Heart left ventricle (tissue), 16 donors: ENCODE measurements around the gene RASGEF1B. TPM values are rescaled to one million over a fixed set of nuclear protein-coding genes. Genes with fewer than 3 reads are reported as not detected.

ENCODE experiments used
- ATAC-seq, 4 donors: fragments of 200-7000 bp; cut with Tn5 transposase; one replicate each; pipeline ENCODE4 v1.9.1; 2020 to 2022; ENCODE audit warnings: moderate library complexity in 4 of 4, mild to moderate bottlenecking in 3 of 4, moderate number of reproducible peaks in 1 of 4
- DNase-seq, 5 donors: peaks; one replicate each; pipeline ENCODE4 v3.0.0-alpha.2; 2020
- H3K27ac ChIP-seq, 12 donors: fragments of 200-600 bp; sonication (generic) in 4 of 12; one replicate each; pipeline versions ENCODE4 v1.5.0 to v1.8.0; 2016 to 2022; ENCODE audit warnings: mild to moderate bottlenecking in 2 of 12
- H3K27me3 ChIP-seq, 9 donors: fragments of 200-600 bp; sonication (generic) in 2 of 9; one replicate each; pipeline versions ENCODE4 v1.5.1 to v1.8.0; 2016 to 2022; ENCODE audit warnings: mild to moderate bottlenecking in 3 of 9
- H3K36me3 ChIP-seq, 9 donors: fragments of 200-600 bp; sonication (generic) in 2 of 9; one replicate each; pipeline versions ENCODE4 v1.5.0 to v1.8.0; 2018 to 2022; ENCODE audit warnings: mild to moderate bottlenecking in 2 of 9
- H3K4me1 ChIP-seq, 12 donors: fragments of 200-600 bp; sonication (generic) in 4 of 12; one replicate each; pipeline versions ENCODE4 v1.5.0 to v1.8.0; 2016 to 2022; ENCODE audit warnings: mild to moderate bottlenecking in 3 of 12
- H3K4me3 ChIP-seq, 12 donors: fragments of 200-600 bp; sonication (generic) in 4 of 12; one replicate each; pipeline versions ENCODE4 v1.5.0 to v1.8.0; 2017 to 2022; ENCODE audit warnings: mild to moderate bottlenecking in 9 of 12, moderate library complexity in 4 of 12
- H3K9me3 ChIP-seq, 12 donors: fragments of 200-600 bp; sonication (generic) in 4 of 12; one replicate each; pipeline versions ENCODE4 v1.5.0 to v1.8.0; 2016 to 2022; ENCODE audit warnings: mild to moderate bottlenecking in 1 of 12
- POLR2A ChIP-seq, 2 donors: fragments of 450-650 bp; IDR thresholded peaks; one replicate each; pipeline ENCODE4 v1.6.1; 2017; ENCODE audit warnings: antibody characterized with exemption in 2 of 2, mild to moderate bottlenecking in 2 of 2, moderate library complexity in 2 of 2
- WGBS, 4 donors: extraction: QIAGEN DNeasy Blood & Tissue Kit in 2 of 4; methylation state at CpG; one replicate each; pipeline versions ENCODE4 v1.1.5 to v1.1.7; 2013 to 2018; 5-methylcytosine and 5-hydroxymethylcytosine counted together
- intact Hi-C, 10 donors: fragments of 100-400 bp; cut with DNase I; formaldehyde crosslinking; loops; one replicate each; pipeline versions ENCODE4 v1.11.1 to v1.14.2; 2022
- polyA plus RNA-seq, 2 donors: library from polyadenylated mRNA; stranded (reverse); fragments of 200-250 nt; gene quantifications; one replicate each; pipeline ENCODE4 v1.2.3, GENCODE V29; 2013
- total RNA-seq, 9 donors: library from RNA; depleted of rRNA in 2 of 9; stranded (reverse); fragments of >200 nt in 2 of 9; fragmentation: NEBNext Ultra II Directional in 3 of 9; extraction: Animal tissue kit (Norgen Biotek cat#: 25700) in 3 of 9; gene quantifications; one replicate each; pipeline versions ENCODE4 v1.1.0 to v1.2.4, GENCODE V29; 2016 to 2023
- TF ChIP-seq, protein P1 (sequence below), 12 donors: fragments of 200-600 bp; sonication (generic) in 4 of 12; IDR thresholded peaks; one replicate each; pipeline versions ENCODE4 v1.5.0 to v1.8.0; 2018 to 2022; ENCODE audit warnings: antibody characterized with exemption in 12 of 12, mild to moderate bottlenecking in 5 of 12
- donor health status: ischemic (EF 13 %, LVEDD 7.1; RV severe dilation, severe dysfunction).
- donor health status: healthy with polysubstance abuse.
- donor health status: DM: no; HTN: yes; CAD: no.
- donor health status: DM: no; HTN: no; CAD: no.
- donor health status: ischemic (EF 25% LVEDD 6.9; RV normal size, moderate dysfunction).
- donor health status: ischemic (EF 25% LVEDD 5.7; RV mildly dilated, moderate dysfunction).
- donor health status: healthy.
- donor health status: DM: yes; HTN: yes; CAD: no.
- donor health status: ischemic (EF 35%, LVEDD 5.7; RV mildly dilated, moderate dysfunction).
- donor health status: nonischemic (EF 11% LVEDD 7.7; RV severe dilation, severe dysfunction).
- donor health status: DM: yes; HTN: yes; CAD: no.
- donor health status: PGD.
- donor health status: ischemic (EF 29% LVEDD 5.4; RV normal size, mild dysfunction).
- donor health status: nonischemic (EF 23%, LVEDD 6.1; RV moderate dilation, normal function).

Gene RASGEF1B
- total and polyA plus RNA-seq, 11 donors: 1.5 to 11.9 (median 2.9) TPM

DNA sequence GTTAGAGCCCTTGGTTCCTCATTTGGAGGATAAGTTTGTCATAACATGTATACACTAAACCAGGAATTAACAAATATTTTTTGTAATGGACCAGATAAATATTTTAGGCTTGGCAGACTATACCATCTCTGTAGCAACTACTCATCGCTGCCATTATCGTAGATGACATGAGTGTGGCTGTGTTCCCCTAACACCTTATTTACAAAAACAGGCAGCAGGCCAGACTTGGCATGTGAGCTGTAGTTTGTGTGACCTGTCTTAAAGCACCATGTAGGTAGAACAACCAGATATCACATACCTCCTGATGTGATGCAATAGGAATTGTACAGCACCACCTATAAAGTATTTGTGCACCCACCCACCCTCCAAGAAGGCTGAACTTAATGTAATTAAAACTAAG lies 82.0 kb downstream of the RASGEF1B start:
- Histone ChIP-seq H3K4me3 (no peak overlapping the region), H3K4me1 (no peaks in the 10 kb centered on the region), H3K9me3 (peaks cover 0 to 4% (median 0%) of the 10 kb centered on the region in 12 donors), H3K36me3 (no peaks in the 10 kb centered on the region), H3K27me3 (no peaks in the 10 kb centered on the region), H3K27ac (no peak overlapping the region)
- intact Hi-C loops: no loop called here
- DNase-seq (no peak), ATAC-seq (no peak)
- TF ChIP-seq POLR2A (IDR thresholded peaks at IDR 0.05): no peak
- TF ChIP-seq, protein P1, sequence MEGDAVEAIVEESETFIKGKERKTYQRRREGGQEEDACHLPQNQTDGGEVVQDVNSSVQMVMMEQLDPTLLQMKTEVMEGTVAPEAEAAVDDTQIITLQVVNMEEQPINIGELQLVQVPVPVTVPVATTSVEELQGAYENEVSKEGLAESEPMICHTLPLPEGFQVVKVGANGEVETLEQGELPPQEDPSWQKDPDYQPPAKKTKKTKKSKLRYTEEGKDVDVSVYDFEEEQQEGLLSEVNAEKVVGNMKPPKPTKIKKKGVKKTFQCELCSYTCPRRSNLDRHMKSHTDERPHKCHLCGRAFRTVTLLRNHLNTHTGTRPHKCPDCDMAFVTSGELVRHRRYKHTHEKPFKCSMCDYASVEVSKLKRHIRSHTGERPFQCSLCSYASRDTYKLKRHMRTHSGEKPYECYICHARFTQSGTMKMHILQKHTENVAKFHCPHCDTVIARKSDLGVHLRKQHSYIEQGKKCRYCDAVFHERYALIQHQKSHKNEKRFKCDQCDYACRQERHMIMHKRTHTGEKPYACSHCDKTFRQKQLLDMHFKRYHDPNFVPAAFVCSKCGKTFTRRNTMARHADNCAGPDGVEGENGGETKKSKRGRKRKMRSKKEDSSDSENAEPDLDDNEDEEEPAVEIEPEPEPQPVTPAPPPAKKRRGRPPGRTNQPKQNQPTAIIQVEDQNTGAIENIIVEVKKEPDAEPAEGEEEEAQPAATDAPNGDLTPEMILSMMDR (IDR thresholded peaks at IDR 0.05): no peak
- WGBS, 4 donors: 53 to 70% (median 57%) methylated on average over 2 of the region's 2 CpGs

DNA sequence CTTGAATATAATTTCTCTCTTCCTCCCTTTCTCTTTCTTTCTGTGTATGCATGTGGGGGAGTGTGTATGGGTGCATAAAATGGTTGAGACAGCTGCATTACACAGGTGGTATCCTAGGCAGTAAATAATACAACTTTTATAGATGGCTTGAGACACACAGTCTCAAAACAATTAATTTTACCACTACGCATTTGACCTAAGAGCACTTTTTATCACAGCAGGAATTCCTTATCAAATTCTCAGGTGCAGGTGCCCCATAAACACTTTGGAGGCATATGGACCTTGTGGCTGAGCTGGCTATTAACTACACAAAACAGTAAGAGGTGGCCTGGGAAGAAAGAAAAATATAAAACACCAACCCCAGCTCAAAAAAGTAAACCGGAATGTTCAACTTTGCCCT lies 91.3 kb downstream of the RASGEF1B start:
- intact Hi-C loops: no loop called here
- no peak for DNase-seq
- no peak for ATAC-seq
- H3K27me3 ChIP-seq: peaks cover 0 to 9% (median 0%) of the 10 kb centered on the region in 9 donors
- no peak overlapping the region for H3K27ac ChIP-seq
- TF ChIP-seq POLR2A (IDR thresholded peaks at IDR 0.05): no peak
- TF ChIP-seq, protein P1 (IDR thresholded peaks at IDR 0.05): no peak
- H3K4me1 ChIP-seq: no peaks in the 10 kb centered on the region
- whole genome bisulfite sequencing, 4 donors: 79 to 91% (median 83%) methylated on average over 2 of the region's 2 CpGs
- peaks cover 0 to 8% (median 0%) of the 10 kb centered on the region in 12 donors for H3K9me3 ChIP-seq
- H3K36me3 ChIP-seq: no peaks in the 10 kb centered on the region
- H3K4me3 ChIP-seq: no peak overlapping the region

DNA sequence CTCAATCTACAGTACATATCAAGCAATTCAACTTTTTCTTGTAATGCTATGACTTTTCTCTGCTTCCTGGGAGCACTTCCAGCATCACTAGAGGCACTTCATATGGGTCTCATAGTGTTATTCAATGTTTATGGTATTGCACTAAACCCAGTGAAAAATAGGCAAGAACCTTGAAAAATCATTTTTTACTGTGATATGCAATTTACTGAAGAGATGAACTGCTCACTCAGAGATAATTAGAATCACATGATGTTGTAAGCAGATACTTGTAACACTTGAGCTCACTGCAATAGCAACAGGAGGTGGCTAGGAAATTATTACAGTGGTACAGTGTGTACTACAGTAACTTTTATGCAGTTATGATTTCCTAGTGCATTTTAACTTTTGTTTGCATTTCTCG lies 93.3 kb downstream of the RASGEF1B start:
- Histone ChIP-seq H3K36me3 (no peaks in the 10 kb centered on the region), H3K4me3 (no peak overlapping the region), H3K9me3 (peaks cover 0 to 8% (median 0%) of the 10 kb centered on the region in 12 donors), H3K27me3 (peaks cover 0 to 9% (median 0%) of the 10 kb centered on the region in 9 donors), H3K27ac (no peak overlapping the region), H3K4me1 (no peaks in the 10 kb centered on the region)
- ATAC-seq (no peak), DNase-seq (no peak)
- intact Hi-C loops: no loop called here
- 90 to 98% (median 93%) methylated on average over 1 of the region's 1 CpG for WGBS, 4 donors
- TF ChIP-seq POLR2A (IDR thresholded peaks at IDR 0.05): no peak
- TF ChIP-seq, protein P1 (IDR thresholded peaks at IDR 0.05): no peak

DNA sequence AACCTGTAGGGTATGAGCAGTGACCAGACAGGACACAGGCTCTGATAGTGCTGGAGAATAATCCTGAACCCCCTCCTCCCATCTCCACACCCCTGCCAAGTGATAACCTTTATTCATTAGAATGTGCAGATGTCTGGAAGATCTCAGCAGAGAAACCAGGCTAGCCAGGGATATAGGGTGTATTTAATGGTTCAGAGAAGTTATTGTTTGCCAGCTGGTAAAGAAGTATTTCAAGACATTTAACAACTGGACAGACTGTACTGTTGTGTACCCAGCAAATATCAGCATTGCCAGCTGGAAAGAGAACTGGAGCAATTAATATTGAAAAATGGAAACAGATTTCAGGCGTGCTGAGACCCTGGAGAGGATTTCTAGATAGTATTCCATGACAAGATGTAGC lies 94.5 kb downstream of the RASGEF1B start:
- ATAC-seq: no peak
- H3K36me3 ChIP-seq: no peaks in the 10 kb centered on the region
- WGBS, 4 donors: 41 to 75% (median 66%) methylated on average over 1 of the region's 1 CpG
- intact Hi-C loops: no loop called here
- peaks cover 0 to 9% (median 0%) of the 10 kb centered on the region in 9 donors for H3K27me3 ChIP-seq
- no peak overlapping the region for H3K4me3 ChIP-seq
- no peak for TF ChIP-seq POLR2A (IDR thresholded peaks at IDR 0.05)
- TF ChIP-seq, protein P1 (IDR thresholded peaks at IDR 0.05): no peak
- no peaks in the 10 kb centered on the region for H3K9me3 ChIP-seq
- no peak overlapping the region for H3K27ac ChIP-seq
- no peak for DNase-seq
- no peaks in the 10 kb centered on the region for H3K4me1 ChIP-seq
